ENCODE results near the gene LY6G5C. TPM values are rescaled to one million over a fixed set of nuclear protein-coding genes. Genes with fewer than 3 reads are reported as not detected.

Gene LY6G5C, protein sequence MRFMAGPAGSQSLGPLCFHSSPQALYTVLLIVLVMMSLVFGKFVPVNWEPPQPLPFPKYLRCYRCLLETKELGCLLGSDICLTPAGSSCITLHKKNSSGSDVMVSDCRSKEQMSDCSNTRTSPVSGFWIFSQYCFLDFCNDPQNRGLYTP
- total RNA-seq: 1.3 and 1.6 TPM in 2 replicates

DNA sequence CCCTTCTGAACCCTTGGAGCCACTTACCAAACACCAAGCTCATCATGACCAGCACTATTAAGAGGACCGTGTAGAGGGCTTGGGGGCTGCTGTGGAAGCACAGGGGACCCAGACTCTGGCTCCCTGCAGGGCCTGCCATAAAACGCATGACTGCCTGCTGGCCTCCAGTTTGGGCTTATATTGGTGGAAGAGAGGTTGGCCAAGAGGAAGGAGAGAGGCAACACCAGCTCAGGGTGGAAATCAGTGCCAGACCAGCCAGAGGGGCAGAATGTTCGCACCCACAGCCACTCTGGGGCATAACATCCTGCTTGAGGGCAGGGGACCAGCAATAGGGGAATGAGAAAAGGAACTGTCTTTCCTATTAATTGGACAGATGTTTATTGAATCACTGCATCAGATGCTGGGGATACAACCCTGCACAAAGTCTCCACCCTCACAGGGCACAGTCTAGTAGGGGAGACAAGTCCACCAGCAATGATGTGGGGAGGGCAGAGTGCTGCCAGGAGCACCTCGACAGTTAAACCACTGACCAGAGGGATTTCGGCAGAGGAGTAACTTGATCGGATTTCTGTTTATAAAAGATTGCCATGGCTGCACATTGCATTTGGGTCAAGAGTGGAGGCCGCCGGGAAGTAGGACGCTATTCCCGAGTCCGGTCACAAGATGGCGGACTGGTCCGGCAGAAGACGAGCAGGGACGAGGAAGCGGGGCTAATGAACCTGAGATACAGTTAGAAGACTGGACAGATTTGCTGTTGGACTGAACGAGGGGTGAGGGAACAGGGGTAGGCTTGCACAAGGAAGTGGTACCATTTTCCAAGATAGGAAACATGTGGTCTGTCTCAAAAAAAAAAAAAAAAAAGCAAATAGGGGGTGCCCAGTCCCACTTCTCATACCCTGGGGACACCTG lies at the start of gene LY6G5C:
LY6G5C (minus strand) TSS at position 842 of the 909 bp plus-strand sequence; CDS start at position 148, 694 bp downstream.

DNA sequence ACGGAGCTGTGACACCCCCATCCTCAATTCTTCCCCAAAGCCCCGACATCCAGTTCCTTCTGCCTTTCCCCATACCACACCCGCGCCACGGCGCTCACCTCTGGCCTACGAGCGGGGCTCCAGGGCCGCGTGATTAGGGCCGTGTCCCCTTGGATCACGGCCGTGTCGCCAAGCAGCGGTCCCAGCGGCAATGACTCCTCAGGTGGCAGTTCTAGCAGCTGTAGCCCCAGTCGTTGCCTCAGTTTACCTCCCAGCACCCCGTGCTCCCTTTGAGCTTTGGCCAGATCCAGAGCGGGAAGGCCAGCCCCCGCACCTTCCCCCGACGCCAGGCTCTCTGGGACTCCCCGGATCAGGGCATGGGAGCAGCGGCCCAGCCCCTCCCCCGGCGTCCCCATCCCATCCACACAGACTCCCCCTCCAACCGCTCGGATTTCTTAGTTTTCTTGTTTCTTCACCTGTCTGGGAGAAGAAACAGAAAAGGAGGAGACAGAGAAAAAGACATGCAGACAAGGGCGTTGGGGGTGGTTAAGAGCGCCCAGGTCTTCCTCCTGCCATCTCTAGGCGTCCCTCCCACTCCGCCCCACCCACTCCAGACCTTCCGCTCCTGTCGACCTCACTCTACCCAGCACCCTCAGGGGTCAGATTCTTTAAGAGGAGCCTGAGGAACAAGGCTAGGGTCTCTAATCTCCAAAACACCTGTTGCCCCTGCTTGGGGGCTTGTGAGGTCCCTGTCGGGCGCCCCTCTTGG lies 48.1 kb upstream of the LY6G5C start, which contains the start of gene DDAH2:
DDAH2 (minus strand) TSS at position 533 of the 748 bp plus-strand sequence; CDS start at position 395, 138 bp downstream.

DNA sequence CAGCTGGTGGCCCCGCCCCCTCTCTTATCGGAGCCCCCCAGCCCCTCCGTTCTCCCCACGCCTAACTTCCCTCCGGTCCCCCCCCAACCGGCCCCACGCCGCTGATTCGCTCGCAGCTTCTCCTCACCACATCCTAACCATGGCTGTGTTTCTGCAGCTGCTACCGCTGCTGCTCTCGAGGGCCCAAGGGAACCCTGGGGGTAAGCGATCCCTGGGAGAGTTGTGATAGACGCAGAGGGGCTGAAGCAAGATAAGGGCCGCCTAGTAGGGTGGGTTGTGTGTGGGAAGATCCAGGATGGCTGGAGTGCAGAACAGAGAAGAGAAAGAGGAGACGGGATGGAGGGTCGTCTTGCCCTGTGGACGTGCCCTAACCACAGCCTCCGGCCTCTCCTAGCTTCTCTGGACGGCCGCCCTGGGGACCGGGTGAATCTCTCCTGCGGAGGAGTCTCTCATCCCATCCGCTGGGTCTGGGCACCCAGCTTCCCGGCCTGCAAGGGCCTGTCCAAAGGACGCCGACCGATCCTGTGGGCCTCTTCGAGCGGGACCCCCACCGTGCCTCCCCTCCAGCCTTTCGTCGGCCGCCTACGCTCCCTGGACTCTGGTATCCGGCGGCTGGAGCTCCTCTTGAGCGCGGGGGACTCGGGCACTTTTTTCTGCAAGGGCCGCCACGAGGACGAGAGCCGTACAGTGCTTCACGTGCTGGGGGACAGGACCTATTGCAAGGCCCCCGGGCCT lies 42.5 kb upstream of the LY6G5C start, which contains the start of gene MPIG6B:
MPIG6B (plus strand) TSS at position 129 of the 735 bp plus-strand sequence; CDS start at position 140, 11 bp downstream.

DNA sequence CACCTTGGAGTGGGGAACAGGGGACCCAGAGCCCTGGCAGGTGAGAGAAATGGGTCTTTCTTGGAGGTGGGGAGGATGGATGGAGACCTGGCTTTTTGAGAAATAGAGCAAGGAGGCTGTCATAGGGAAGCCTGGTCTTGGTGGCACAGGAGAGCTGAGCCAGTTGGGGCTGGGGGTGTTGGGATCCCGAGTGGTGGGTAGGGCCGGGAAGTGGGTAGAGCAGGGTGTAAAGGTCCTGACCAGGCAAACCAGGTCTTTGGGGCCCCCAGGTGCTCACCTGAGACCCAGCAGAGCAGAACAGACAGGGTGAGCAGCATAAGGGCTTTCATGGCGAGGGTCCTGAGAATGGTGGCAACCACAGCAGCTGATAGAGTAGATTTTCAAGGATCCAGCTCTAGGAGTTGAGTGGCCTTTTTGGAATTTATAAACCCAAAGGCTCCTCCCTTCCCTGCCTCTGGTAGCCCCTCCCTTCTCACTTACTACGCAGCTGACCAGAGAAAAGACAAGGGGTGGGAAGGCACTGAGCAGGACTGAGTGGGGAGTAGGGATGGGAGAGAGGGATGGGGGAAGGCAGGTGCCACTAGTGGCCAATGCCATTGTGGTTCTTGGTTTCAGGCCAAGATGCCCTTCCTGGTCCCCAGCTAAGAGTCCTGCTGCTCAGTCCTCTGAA lies 40.6 kb upstream of the LY6G5C start, which contains the start of gene LY6G6C:
LY6G6C (minus strand) TSS at position 396 of the 670 bp plus-strand sequence; CDS start at position 329, 67 bp downstream.

DNA sequence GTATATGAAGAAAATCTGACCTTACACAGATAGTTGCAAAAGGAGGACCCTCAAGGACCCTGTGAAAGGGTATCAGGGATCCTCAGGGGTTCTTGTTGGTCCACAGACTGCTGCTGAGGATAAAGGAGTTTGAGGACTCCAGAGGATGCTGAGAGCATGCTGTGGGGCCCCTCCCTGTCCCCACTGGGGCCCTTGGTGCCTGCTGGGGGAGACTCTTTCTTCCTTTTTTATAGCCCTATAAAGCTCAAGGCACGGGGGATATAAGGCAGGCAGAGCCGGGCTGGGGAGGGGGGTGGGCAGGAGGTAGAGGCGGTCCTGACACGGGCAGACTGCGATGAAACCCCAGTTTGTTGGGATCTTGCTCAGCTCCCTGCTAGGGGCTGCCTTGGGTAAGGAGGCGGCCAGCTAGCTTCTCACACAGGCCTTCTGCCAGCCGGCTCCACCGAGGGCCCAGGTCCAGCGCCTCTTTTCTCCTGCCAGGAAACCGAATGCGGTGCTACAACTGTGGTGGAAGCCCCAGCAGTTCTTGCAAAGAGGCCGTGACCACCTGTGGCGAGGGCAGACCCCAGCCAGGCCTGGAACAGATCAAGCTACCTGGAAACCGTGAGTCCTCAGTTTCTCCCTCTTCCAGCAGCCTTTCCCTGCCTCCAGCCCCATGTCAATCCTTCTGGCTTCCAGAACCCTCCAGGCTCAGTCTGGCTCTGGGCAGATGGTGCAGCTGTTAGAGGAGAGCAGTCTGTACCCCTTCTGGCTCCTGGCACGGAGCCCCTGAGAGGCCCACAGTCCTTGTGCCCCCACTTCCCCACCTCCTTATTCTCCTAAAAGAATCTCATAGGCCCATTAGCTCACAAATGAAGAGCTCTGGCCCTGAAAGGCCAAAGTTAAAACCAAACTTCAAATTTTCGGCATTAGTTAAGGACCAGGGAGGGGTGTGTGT lies 34.4 kb upstream of the LY6G5C start, which contains the start of gene LY6G6D:
LY6G6D (plus strand) TSS at position 327 of the 937 bp plus-strand sequence; CDS start at position 335, 8 bp downstream.

DNA sequence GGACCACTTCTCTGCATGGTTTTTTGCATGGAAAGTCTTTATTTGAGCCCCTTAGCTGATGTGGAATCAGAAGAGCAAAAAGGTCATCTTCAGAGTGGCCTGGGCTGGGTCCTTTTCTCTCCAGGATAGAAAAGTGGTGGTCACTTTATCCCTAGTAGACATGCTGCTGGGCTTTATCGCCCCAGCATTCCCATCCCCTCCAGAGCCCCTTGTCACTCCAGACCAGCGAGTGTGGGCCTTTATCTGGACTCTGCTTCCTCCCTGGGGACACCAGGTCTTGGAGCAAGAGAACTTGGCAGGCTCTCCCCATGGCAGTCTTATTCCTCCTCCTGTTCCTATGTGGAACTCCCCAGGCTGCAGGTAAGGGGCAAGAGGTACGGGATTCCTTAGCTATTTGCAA lies 25.7 kb upstream of the LY6G5C start, which contains the start of gene LY6G6F:
LY6G6F (plus strand) TSS at position 268 of the 400 bp plus-strand sequence; CDS start at position 309, 41 bp downstream.

DNA sequence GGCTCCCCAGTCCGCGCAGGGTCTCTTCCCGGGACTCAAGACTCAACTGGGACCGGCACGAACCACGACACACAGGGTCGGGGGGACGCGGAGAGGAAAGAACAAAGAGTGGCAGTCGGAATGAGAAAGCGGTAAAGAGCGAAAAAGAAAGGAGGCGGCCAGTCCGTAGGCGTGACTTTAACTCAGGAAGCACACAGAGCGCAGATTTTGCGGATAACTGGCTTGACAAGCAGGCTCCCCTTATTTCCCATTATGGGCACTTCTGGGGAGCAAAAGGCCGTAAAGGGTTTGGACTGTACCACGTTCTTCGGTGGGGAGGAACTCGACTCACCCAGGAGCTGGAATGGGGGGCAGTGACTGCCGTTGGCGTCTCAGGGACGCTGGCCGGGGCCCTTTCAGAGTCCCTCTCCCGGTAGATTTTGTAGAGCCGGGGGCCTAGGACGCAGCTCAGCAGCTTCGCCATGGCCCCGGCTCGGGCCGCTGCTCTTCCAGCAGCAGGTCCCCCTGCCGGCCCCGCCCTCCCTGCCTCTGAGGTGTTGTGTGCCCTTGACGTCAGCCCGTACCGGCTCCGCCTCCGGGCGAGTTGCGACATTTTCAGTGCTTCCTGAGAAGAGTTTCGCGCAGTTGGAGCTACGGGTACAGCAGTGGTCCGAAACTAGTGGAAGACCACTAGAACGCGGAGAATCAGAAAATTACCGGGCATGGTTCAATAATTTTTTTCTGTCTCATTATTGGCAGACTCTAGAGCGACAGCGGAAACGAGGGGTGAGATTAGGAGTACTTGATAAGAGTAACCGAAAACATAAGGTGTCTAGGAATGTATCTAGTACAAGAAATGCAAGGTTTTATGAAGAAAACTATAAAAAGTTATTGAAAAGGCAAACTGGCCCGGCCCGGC lies 22.2 kb upstream of the LY6G5C start, which contains the start of gene ABHD16A:
ABHD16A (minus strand) TSS at position 506 of the 898 bp plus-strand sequence; CDS start at position 463, 43 bp downstream.

DNA sequence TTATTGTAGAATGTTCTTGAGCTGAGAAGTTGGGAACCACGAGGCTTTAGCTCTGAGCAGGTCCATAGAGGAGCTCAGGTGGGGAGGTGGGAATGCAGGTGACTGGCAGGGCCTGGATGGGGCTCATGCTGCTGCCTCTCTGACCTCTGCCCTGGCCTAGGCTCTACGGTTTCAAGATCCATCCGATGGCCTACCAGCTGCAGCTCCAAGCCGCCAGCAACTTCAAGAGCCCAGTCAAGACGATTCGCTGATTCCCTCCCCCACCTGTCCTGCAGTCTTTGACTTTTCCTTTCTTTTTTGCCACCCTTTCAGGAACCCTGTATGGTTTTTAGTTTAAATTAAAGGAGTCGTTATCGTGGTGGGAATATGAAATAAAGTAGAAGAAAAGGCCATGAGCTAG lies 11.2 kb downstream of the LY6G5C start, which contains the start of gene LY6G5B:
LY6G5B (plus strand) TSS at position 301 of the 400 bp plus-strand sequence. CDS start 975 bp downstream, outside the sequence.

DNA sequence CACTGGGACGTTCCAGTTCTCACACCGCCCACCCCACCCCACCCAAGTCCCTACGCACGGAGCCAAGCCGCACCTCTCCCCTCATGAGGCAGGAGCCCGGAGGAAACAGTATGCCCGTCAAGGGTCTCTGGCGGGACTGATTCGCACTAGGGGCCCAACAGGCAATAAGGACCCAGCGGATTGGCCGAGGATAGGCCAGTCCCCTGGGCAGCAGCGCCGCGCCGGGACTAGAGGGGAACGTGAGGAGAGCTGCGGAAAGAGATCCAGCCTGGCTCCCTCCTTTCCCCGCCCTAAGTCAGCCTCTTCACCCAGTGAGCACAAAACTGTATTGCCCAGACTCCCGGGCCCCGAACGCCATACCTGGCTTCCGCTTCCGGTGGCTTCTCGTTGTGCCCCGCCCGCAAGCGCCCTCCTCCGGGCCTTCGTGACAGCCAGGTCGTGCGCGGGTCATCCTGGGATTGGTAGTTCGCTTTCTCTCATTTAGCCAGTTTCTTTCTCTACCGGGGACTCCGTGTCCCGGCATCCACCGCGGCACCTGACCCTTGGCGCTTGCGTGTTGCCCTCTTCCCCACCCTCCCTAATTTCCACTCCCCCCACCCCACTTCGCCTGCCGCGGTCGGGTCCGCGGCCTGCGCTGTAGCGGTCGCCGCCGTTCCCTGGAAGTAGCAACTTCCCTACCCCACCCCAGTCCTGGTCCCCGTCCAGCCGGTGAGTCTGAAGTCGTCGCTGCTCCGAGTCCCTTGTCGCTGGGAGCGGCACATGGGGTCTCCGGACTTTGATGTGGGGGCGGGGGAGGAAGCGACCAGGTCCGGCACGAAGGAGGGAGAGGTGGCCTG lies 15.1 kb downstream of the LY6G5C start, which contains the start of gene CSNK2B:
CSNK2B (plus strand) TSS at position 580 of the 836 bp plus-strand sequence. CDS start 752 bp downstream, outside the sequence.

DNA sequence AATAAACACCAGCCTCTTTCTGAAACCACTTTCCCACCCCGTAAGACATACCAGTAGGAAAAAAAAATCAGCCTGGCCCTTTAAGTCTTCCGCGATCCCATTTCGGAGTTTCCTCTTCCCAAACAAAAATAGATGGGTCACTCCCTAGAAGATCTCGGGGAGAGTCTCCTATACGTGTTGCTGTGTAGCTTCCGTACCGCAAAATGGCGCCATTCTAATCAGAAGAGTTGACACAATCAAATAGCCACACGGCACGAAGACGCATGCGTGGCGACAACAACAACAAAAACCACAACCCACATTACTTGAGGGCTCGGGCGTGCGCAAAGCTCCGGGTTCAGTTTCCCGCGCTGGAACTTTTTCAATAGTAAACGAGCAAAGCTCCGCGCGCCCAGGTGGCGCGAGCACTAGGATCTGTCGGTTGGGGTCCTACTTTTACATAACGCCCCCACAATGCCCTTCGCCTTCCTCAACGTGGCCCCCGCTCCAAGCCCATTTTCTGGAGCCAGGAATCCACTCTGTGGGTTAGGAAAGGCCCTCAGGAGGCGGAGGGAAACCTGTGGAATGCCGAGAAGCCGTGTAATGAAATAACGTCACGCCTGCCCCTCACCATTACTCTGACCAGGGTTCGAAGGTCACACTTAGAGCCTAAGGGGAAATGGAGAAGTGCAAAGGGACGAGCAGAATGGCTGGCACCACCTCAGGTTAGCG lies 15.9 kb downstream of the LY6G5C start, which contains the start of gene GPANK1:
GPANK1 (minus strand) TSS at position 208 of the 711 bp plus-strand sequence. CDS start 519 bp downstream, outside the sequence.

DNA sequence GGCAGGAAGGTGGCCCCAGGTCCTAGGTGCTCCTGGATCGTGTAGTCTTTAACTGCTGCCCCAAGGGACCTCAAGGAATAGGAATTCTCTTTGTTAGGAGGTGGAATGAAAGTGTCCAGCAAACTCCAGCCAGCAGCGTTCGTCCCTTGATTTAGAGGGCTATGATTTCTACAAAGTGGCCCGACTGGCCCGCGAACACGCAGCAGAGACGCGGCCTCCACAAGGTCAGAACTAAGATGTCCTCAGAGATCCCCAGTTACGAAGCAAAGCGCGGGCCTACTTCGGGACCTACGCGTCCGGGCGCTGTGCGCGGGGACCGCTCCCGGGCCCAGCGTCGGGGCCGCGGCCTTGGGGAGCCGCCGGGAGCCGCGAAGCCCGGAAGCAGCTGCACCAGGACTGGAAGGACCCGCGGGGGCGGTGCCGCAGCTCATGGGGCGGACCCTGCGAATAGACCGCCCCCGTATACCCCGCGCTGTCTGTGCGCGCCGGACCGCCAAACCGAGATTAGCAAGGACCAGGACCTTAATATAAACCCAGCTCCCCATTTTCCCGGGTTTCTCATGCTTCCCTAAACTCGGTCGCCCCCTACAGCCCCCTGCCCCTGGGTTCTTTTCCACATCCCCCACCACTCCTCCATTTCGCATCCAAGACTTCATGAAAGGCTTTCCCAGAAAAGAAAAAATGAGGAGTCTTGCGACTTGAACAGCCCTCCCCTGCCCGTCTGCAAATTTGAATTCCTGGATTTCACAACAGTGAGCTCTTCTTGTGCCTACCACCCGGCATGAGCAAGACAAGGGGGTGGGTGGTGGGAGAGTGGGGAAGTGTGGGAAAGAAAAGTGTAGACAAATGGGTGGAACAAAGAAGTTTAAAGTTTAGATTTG lies 20.2 kb downstream of the LY6G5C start, which contains the start of gene C6orf47:
C6orf47 (minus strand) TSS at position 398 of the 881 bp plus-strand sequence. CDS start 831 bp downstream, outside the sequence.

DNA sequence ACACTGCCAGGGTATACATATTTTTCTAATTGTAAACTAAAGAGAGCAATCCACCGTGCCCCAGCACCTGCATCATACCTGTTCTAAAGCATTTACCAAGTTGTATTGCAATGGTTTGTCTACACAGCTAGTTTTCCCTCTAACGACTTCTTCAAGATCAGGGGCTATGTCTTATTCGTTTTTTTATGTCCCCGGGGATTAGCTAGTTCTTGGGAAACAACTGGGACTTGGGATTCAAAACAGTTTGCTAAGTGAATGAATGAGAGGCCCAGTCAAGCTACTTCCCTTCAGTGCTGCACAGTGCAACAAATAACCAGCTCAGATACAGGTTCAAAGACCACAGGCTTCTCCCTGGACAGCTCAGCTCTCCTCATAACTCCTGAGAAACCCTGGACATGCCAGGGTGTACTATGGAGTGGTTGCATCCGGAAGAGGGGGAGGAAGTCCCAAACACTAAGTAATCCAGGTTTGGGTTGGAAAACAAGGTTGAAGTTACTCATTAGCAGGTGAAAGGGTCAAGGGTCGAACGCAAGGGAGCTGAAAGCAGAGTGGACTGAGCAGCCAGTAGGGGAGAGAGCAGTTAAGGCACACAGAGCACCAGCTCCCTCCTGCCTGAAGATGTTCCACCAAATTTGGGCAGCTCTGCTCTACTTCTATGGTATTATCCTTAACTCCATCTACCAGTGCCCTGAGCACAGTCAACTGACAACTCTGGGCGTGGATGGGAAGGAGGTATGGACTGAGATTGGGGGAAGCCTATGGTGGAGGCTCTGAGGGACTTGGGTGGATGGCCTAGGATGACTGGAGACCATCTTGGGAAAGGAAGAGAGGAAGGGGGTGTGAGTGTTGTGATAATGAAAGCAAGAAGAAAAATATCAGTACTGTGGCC lies 25.3 kb downstream of the LY6G5C start, which contains the start of gene APOM:
APOM (plus strand) TSS at position 546 of the 889 bp plus-strand sequence; CDS start at position 619, 73 bp downstream.

